Activated CD8-positive, alpha-beta memory T cell treated with anti-CD3 and anti-CD28 coated beads, Interleukin-2, amount 50 U/mL, for 24 hours (primary cell): Measurements from ENCODE around the gene UCMA.

ENCODE experiments used
- DNase-seq: peaks from one replicate; pipeline ENCODE4 v3.0.0-alpha.2; 2020; ENCODE audit errors: extremely low read depth

The UCMA gene

GRCh38 chr10:13187135-13187534 is 47.0 kb downstream of the UCMA start:
- no peak for DNase-seq

GRCh38 chr10:13184730-13185514 is 49.3 kb downstream of the UCMA start:
- no peak for DNase-seq

DNA sequence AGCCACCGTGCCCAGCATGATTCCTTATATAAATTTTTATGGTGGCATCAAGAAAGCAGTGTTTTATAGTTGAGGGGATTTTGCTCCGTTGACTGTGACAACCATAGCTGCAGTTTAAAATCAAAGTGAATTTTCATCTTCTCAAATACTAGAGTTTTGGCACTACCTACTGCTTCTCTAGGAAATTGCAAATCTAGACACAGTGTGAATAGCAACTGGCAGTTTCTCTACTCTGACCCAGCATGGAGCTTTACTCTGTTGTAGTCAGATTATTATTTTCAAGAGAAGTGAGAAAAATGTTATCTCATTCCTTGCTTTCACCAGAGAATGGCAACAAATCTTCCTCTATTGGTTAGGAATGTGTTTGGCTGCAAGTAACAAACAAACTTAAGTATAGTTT is 49.9 kb downstream of the UCMA start:
- no peak for DNase-seq

DNA sequence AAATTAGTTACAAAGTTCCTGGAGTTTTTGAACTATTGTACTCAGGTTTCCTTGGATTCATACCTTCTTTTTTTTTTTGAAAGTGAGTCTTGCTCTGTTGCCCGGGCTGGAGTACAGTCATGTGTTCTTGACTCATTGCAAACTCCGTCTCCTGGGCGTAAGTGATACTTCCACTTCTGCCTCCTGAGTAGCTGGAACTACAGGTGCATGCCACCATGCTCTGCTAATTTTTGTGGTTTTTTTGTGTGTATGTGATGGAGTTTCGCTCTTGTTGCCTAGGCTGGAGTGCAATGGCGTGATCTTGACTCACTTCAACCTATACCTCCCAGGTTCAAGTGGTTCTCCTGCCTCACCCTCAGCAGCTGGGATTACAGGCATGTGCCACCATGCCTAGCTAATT is 50.5 kb downstream of the UCMA start:
- DNase-seq: no peak

GRCh38 chr10:13182424-13182823 is 51.8 kb downstream of the UCMA start:
- no peak for DNase-seq

- DNase-seq: no peak
Measured at GRCh38 chr10:13180788-13181187, 53.4 kb downstream of the UCMA start.

DNA sequence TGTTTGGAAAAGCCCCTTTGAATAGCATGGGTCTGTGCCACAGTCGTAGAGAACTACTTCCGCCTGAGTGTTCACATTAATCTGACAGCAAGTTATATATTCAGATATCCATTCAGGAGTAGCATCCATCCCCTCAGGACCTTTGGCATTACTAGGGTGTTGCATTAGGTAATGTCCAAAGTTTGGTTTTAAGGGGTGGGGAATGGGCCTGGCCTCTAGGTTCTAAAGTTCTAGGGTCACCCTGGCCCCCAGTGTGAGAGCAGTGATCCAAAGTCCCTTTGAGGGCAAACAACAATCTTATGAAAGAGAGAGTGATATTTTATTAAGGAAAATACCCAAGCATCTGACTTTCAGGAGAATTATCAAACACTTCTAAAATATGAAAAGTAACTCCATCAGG is 60.6 kb downstream of the UCMA start:
- DNase-seq: no peak
